PFSK-1 (cell line): ENCODE results near the gene XKRX.

Source experiments
- FOXP2 ChIP-seq: optimal IDR thresholded peaks from 2 replicates; pipeline ENCODE3; 2011; ENCODE audit warnings: borderline replicate concordance, control low read depth, inconsistent platforms; ENCODE audit not compliant: insufficient read depth; ENCODE audit errors: extremely low read length, extremely low read depth
- POLR2AphosphoS5 ChIP-seq: IDR thresholded peaks from 2 replicates; pipeline ENCODE4 v1.6.1; 2012; ENCODE audit warnings: low read depth, mild to moderate bottlenecking, control low read depth, low read length, moderate library complexity
- SIN3A ChIP-seq: IDR thresholded peaks from 2 replicates; pipeline ENCODE4 v1.6.1; 2012; ENCODE audit warnings: mild to moderate bottlenecking, low read length, moderate library complexity, borderline replicate concordance; ENCODE audit not compliant: insufficient read depth
- TAF1 ChIP-seq: IDR thresholded peaks from 2 replicates; pipeline ENCODE4 v1.6.1; 2012; ENCODE audit warnings: low read length, control low read depth, borderline replicate concordance; ENCODE audit not compliant: insufficient read depth
- TF ChIP-seq, protein P1 (sequence below), 2 experiments: IDR thresholded peaks; 2 replicates each; pipeline versions ENCODE4 v1.6.1 to v1.8.0; 2011 to 2012; ENCODE audit warnings: low read depth in 2 of 2, low read length in 2 of 2, control low read depth in 1 of 2, inconsistent platforms in 1 of 2, mild to moderate bottlenecking in 1 of 2, moderate library complexity in 1 of 2; ENCODE audit not compliant: insufficient read depth in 1 of 2

XKRX gene

DNA sequence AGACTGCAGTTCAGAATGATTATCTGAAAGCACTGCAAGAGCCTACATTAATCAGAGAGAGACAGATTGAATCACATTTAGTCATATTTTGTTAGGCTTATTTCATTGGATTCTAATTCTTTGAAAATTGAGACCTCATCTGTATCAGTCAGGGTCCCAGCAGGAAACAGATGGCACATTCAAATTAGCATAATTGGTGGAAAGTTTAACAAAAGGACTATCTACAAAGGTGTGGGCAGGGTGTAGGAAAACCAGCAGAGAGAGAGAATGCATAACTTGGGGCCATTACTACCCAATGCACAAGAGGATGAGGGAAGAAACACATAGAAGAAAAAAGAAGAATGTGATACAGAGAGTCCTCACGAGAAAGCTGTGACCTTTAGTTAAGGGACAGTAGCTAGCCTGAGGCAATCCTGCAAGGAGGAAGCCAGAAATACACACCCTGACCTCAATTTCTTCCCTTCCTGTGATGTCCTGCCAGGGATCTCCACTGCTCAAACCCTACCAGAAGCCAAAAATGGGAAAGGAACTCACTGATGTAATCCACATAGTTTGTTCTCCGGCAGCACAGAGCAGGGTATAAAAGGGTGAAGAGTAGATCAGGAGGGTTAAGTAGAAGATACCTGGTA, 17.7 kb upstream of the XKRX start:
- TF ChIP-seq POLR2AphosphoS5 (no peak), FOXP2 (no peak), SIN3A (no peak), TAF1 (no peak)
- TF ChIP-seq, protein P1, sequence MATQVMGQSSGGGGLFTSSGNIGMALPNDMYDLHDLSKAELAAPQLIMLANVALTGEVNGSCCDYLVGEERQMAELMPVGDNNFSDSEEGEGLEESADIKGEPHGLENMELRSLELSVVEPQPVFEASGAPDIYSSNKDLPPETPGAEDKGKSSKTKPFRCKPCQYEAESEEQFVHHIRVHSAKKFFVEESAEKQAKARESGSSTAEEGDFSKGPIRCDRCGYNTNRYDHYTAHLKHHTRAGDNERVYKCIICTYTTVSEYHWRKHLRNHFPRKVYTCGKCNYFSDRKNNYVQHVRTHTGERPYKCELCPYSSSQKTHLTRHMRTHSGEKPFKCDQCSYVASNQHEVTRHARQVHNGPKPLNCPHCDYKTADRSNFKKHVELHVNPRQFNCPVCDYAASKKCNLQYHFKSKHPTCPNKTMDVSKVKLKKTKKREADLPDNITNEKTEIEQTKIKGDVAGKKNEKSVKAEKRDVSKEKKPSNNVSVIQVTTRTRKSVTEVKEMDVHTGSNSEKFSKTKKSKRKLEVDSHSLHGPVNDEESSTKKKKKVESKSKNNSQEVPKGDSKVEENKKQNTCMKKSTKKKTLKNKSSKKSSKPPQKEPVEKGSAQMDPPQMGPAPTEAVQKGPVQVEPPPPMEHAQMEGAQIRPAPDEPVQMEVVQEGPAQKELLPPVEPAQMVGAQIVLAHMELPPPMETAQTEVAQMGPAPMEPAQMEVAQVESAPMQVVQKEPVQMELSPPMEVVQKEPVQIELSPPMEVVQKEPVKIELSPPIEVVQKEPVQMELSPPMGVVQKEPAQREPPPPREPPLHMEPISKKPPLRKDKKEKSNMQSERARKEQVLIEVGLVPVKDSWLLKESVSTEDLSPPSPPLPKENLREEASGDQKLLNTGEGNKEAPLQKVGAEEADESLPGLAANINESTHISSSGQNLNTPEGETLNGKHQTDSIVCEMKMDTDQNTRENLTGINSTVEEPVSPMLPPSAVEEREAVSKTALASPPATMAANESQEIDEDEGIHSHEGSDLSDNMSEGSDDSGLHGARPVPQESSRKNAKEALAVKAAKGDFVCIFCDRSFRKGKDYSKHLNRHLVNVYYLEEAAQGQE (IDR thresholded peaks at IDR 0.05; ENCODE audit: insufficient read depth in 1 of 2, low read depth in 2 of 2, low read length in 2 of 2) = no peak

GRCh38 chrX:100944601-100945000, 15.9 kb upstream of the XKRX start:
- TF ChIP-seq POLR2AphosphoS5 (no peak), TAF1 (no peak), FOXP2 (no peak)
- TF ChIP-seq, protein P1 (IDR thresholded peaks at IDR 0.05; ENCODE audit: insufficient read depth in 1 of 2, low read depth in 2 of 2, low read length in 2 of 2) = no peak

- TF ChIP-seq TAF1 = no peak
- TF ChIP-seq POLR2AphosphoS5 = no peak
- TF ChIP-seq, protein P1 (IDR thresholded peaks at IDR 0.05; ENCODE audit: insufficient read depth in 1 of 2, low read depth in 2 of 2, low read length in 2 of 2) = no peak
- no peak for TF ChIP-seq FOXP2
- TF ChIP-seq SIN3A = no peak
Observed at GRCh38 chrX:100939333-100939732, 10.6 kb upstream of the XKRX start.

DNA sequence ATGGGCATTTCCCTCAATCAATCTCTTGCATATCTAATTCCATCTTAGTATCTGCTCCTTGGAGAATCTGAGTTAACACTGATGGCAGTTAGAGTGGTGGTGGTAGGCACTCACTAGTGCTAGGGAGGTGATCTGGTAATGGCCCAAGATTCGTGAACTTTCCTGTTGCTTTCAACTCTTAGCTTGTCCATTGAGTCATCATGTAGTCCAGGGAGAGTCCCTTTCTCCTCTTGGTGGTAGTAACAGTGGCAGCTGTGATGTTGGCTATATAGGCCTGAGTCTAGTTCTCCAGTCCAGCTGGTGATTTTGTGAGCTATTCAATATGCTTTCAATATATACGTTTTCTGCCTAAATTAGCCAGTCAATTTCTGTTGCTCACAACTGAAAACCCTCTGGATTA, 7.0 kb upstream of the XKRX start:
- TF ChIP-seq SIN3A (no peak), TAF1 (no peak), FOXP2 (no peak), POLR2AphosphoS5 (no peak)
- TF ChIP-seq, protein P1 (IDR thresholded peaks at IDR 0.05; ENCODE audit: insufficient read depth in 1 of 2, low read depth in 2 of 2, low read length in 2 of 2) = no peak

GRCh38 chrX:100931925-100932285, 3.2 kb upstream of the XKRX start:
- TF ChIP-seq FOXP2 = no peak
- TF ChIP-seq SIN3A = no peak
- TF ChIP-seq POLR2AphosphoS5 = no peak
